A549 (cell line): ENCODE measurements around the gene NPHS1. TPM values are rescaled to one million over a fixed set of nuclear protein-coding genes. Genes with fewer than 3 reads are reported as not detected.

Experiments
- ATAC-seq, 2 experiments: fragments of 200-7000 bp in 1 of 2; fragments of >200 bp in 1 of 2; cut with Nextera tagmentation in 1 of 2; cut with Tn5 transposase in 1 of 2; 3 replicates each; pipeline versions ENCODE4 v1.8.0 to v1.9.1; 2018 to 2020; ENCODE audit warnings: mild to moderate bottlenecking in 1 of 2, moderate library complexity in 1 of 2
- CTCF ChIA-PET: fragments of 300-600 bp; sonication (Branson Sonifier 250); formaldehyde crosslinking; extraction: SDS; loops from one replicate; lab custom pipeline; 2021; ENCODE audit warnings: antibody characterized with exemption, inconsistent platforms; lab: Yijun Ruan, JAX
- POLR2A ChIA-PET: fragments of 350-600 bp; formaldehyde crosslinking; extraction: SDS; loops from one replicate; lab custom pipeline; 2021; ENCODE audit warnings: antibody characterized with exemption, inconsistent platforms; lab: Yijun Ruan, JAX
- DNase-seq, 2 experiments: peaks; one replicate each; pipeline versions ENCODE4 v3.0.0 to v3.0.0-alpha.2; 2011 to 2016; ENCODE audit warnings: low read depth in 1 of 2, low spot score in 1 of 2
- FAIRE-seq: peaks from 2 replicates; lab custom pipeline; 2011; peaks lifted over from hg19 to GRCh38; lab: Jason Lieb, UNC
- H3K27ac ChIP-seq, 2 experiments: fragments of >200 bp; sonication (Bioruptor Twin); formaldehyde crosslinking; 3 replicates each; pipeline ENCODE4 v1.5.1; 2016 to 2017
- H3K4me1 ChIP-seq: fragments of >200 bp; sonication (Bioruptor Twin); formaldehyde crosslinking; 3 replicates; pipeline ENCODE4 v1.6.1; 2016
- H3K4me2 ChIP-seq: fragments of >200 bp; sonication (Bioruptor Twin); formaldehyde crosslinking; 3 replicates; pipeline ENCODE4 v1.6.1; 2016
- H3K4me3 ChIP-seq: fragments of >200 bp; sonication (Bioruptor Twin); formaldehyde crosslinking; 3 replicates; pipeline ENCODE4 v1.5.1; 2016
- H3K9me3 ChIP-seq: fragments of >200 bp; sonication (Bioruptor Twin); formaldehyde crosslinking; 3 replicates; pipeline ENCODE4 v1.6.1; 2016
- ATOH8 ChIP-seq: fragments of 250-450 bp; sonication (Bioruptor Pico); IDR thresholded peaks from 2 replicates; pipeline ENCODE4 v1.5.0; 2020; ENCODE audit warnings: low read depth, mild to moderate bottlenecking, moderate library complexity
- CHD2 ChIP-seq: fragments of 150-350 bp; IDR thresholded peaks from 2 replicates; pipeline ENCODE4 v1.6.1; 2014; ENCODE audit warnings: low read length; ENCODE audit not compliant: partially characterized antibody
- ESRRA ChIP-seq: fragments of 150-350 bp; IDR thresholded peaks from 2 replicates; pipeline ENCODE4 v1.6.1; 2014; ENCODE audit warnings: mild to moderate bottlenecking, low read length, borderline replicate concordance
- FOSB ChIP-seq: fragments of 250-450 bp; sonication (Bioruptor Pico); IDR thresholded peaks from 2 replicates; pipeline ENCODE4 v1.5.0; 2020; ENCODE audit warnings: mild to moderate bottlenecking, moderate library complexity
- FOXS1 ChIP-seq: fragments of 250-450 bp; sonication (Bioruptor Pico); IDR thresholded peaks from 2 replicates; pipeline ENCODE4 v1.5.0; 2020; ENCODE audit warnings: mild to moderate bottlenecking, moderate library complexity
- HEYL ChIP-seq: fragments of 250-450 bp; sonication (Bioruptor Pico); IDR thresholded peaks from 2 replicates; pipeline ENCODE4 v1.8.0; 2021; ENCODE audit warnings: mild to moderate bottlenecking, moderate library complexity
- MAFK ChIP-seq: fragments of 450-650 bp; IDR thresholded peaks from 2 replicates; pipeline ENCODE4 v1.6.1; 2014; ENCODE audit not compliant: partially characterized antibody
- NFE2L2 ChIP-seq: fragments of 150-350 bp; conservative IDR thresholded peaks from 2 replicates; pipeline ENCODE4 v1.6.1; 2014; ENCODE audit warnings: low read length
- PBX3 ChIP-seq: IDR thresholded peaks from 2 replicates; pipeline ENCODE4 v1.6.1; 2012
- POLR2A ChIP-seq: IDR thresholded peaks from 2 replicates; pipeline ENCODE4 v1.6.1; 2012; ENCODE audit warnings: mild to moderate bottlenecking, low read length
- RAD21 ChIP-seq, 2 experiments: fragments of >200 bp in 1 of 2; sonication (Bioruptor Twin) in 1 of 2; formaldehyde crosslinking in 1 of 2; IDR thresholded peaks in 1 of 2; conservative IDR thresholded peaks in 1 of 2; 2 replicates in 1 of 2; 3 replicates in 1 of 2; pipeline ENCODE4 v1.6.1; 2012 to 2018; ENCODE audit warnings: inconsistent platforms in 1 of 2
- SMC3 ChIP-seq: fragments of >200 bp; sonication (Bioruptor Twin); formaldehyde crosslinking; IDR thresholded peaks from 3 replicates; pipeline ENCODE4 v1.6.1; 2018; ENCODE audit warnings: inconsistent platforms
- TFCP2L1 ChIP-seq: fragments of 250-450 bp; sonication (Bioruptor Pico); IDR thresholded peaks from 2 replicates; pipeline ENCODE4 v1.5.0; 2021; ENCODE audit warnings: mild to moderate bottlenecking
- TP53 ChIP-seq: fragments of 250-450 bp; sonication (Bioruptor Pico); IDR thresholded peaks from 2 replicates; pipeline ENCODE4 v1.5.0; 2021; ENCODE audit warnings: mild to moderate bottlenecking, moderate library complexity
- ZC3H11A ChIP-seq: fragments of 450-650 bp; IDR thresholded peaks from 2 replicates; pipeline ENCODE4 v1.6.1; 2014; ENCODE audit warnings: antibody characterized with exemption, mild to moderate bottlenecking
- ZNF302 ChIP-seq: fragments of 250-450 bp; sonication (Bioruptor Pico); IDR thresholded peaks from 2 replicates; pipeline ENCODE4 v1.9.0; 2021; ENCODE audit warnings: inconsistent platforms, mild to moderate bottlenecking, moderate library complexity
- WGBS: methylation state at CpG from one replicate; pipeline ENCODE4 v1.1.6; 2017; ENCODE audit errors: missing lambda C conversion rate; 5-methylcytosine and 5-hydroxymethylcytosine counted together
- polyA plus RNA-seq, 4 experiments: library from polyadenylated mRNA; depleted of rRNA in 3 of 4; stranded (reverse); fragments of >200 nt; fragmentation: RNase III in 1 of 4; extraction: RNeasy Plus Mini Kit Qiagen cat#74134 plus additional on column Dnase treatment in 1 of 4; gene quantifications; 2 replicates in 3 of 4; 3 replicates in 1 of 4; pipeline ENCODE4 v1.2.3, GENCODE V29; 2011 to 2017
- TF ChIP-seq, protein P1 (sequence below): fragments of >200 bp; sonication (Bioruptor Twin); formaldehyde crosslinking; IDR thresholded peaks from 3 replicates; pipeline ENCODE4 v1.5.1; 2016
- TF ChIP-seq, protein P2 (sequence below): fragments of 200-600 bp; sonication (generic); IDR thresholded peaks from 2 replicates; pipeline ENCODE4 v1.6.1; 2016; ENCODE audit warnings: antibody characterized with exemption, mild to moderate bottlenecking, moderate library complexity

The NPHS1 gene
- polyA plus RNA-seq, 2 of the 4 experiments (the other 2 are of a cell fraction) = 0.27 TPM

GRCh38 chr19:35883882-35884281, 31.6 kb upstream of the NPHS1 start:
- DNase-seq = no peak
- Histone ChIP-seq H3K4me2 (no peak overlapping the region), H3K9me3 (no peaks in the 10 kb centered on the region), H3K27ac (no peak overlapping the region), H3K4me1 (peaks cover 7% of the 10 kb centered on the region), H3K4me3 (no peak overlapping the region)
- 7% methylated on average over 2 of the region's 2 CpGs for WGBS
- CTCF ChIA-PET = interaction anchor here (0.6 to 17.6 kb wide), 18 partner anchors 10 to 393 kb away, joined by 3 to 402 read pairs (median 5); partner anchors contain the start of genes APLP1 and THAP8
- POLR2A ChIA-PET = interaction anchor here (0.6 to 0.7 kb wide), 3 partner anchors 11 to 47 kb away, joined by 3 to 5 read pairs (median 3); no protein-coding TSS in a partner anchor
- FAIRE-seq = peak; percentile 87
- TF ChIP-seq HEYL (CRISPR knock-in tag) (no peak), ESRRA (no peak), POLR2A (no peak), ATOH8 (CRISPR knock-in tag) (0 out of 2 replicates have a peak, but pooled peaks have one; percentile 14), TFCP2L1 (CRISPR knock-in tag) (no peak), PBX3 (no peak), RAD21 (conservative IDR thresholded peaks at IDR 0.05 in 1 of 2, IDR thresholded peaks at IDR 0.05 in 1 of 2) (no peak), FOXS1 (CRISPR knock-in tag) (no peak), FOSB (CRISPR knock-in tag) (0 out of 2 replicates have a peak, but pooled peaks have one; percentile 26), TP53 (CRISPR knock-in tag) (no peak)
- TF ChIP-seq, protein P1, sequence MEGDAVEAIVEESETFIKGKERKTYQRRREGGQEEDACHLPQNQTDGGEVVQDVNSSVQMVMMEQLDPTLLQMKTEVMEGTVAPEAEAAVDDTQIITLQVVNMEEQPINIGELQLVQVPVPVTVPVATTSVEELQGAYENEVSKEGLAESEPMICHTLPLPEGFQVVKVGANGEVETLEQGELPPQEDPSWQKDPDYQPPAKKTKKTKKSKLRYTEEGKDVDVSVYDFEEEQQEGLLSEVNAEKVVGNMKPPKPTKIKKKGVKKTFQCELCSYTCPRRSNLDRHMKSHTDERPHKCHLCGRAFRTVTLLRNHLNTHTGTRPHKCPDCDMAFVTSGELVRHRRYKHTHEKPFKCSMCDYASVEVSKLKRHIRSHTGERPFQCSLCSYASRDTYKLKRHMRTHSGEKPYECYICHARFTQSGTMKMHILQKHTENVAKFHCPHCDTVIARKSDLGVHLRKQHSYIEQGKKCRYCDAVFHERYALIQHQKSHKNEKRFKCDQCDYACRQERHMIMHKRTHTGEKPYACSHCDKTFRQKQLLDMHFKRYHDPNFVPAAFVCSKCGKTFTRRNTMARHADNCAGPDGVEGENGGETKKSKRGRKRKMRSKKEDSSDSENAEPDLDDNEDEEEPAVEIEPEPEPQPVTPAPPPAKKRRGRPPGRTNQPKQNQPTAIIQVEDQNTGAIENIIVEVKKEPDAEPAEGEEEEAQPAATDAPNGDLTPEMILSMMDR = no peak
- ATAC-seq = no peak

- no peak overlapping the region for H3K4me3 ChIP-seq
- FAIRE-seq (peak; percentile 97), DNase-seq (peak; percentile 87 to 91), ATAC-seq (peak; percentile 55 to 56; a peak in 4 of 6 replicates)
- no peaks in the 10 kb centered on the region for H3K9me3 ChIP-seq
- H3K4me2 ChIP-seq = no peak overlapping the region
- WGBS = 13% methylated on average over 8 of the region's 8 CpGs
- no peak overlapping the region for H3K27ac ChIP-seq
- TF ChIP-seq ZC3H11A (peak; percentile 100), NFE2L2 (no peak), MAFK (no peak), RAD21 (conservative IDR thresholded peaks at IDR 0.05 in 1 of 2, IDR thresholded peaks at IDR 0.05 in 1 of 2) (peak; percentile 96 to 97), TP53 (CRISPR knock-in tag) (no peak), ZNF302 (no peak), CHD2 (no peak), SMC3 (peak; percentile 98)
- TF ChIP-seq, protein P1 = peak; percentile 98
- TF ChIP-seq, protein P2, sequence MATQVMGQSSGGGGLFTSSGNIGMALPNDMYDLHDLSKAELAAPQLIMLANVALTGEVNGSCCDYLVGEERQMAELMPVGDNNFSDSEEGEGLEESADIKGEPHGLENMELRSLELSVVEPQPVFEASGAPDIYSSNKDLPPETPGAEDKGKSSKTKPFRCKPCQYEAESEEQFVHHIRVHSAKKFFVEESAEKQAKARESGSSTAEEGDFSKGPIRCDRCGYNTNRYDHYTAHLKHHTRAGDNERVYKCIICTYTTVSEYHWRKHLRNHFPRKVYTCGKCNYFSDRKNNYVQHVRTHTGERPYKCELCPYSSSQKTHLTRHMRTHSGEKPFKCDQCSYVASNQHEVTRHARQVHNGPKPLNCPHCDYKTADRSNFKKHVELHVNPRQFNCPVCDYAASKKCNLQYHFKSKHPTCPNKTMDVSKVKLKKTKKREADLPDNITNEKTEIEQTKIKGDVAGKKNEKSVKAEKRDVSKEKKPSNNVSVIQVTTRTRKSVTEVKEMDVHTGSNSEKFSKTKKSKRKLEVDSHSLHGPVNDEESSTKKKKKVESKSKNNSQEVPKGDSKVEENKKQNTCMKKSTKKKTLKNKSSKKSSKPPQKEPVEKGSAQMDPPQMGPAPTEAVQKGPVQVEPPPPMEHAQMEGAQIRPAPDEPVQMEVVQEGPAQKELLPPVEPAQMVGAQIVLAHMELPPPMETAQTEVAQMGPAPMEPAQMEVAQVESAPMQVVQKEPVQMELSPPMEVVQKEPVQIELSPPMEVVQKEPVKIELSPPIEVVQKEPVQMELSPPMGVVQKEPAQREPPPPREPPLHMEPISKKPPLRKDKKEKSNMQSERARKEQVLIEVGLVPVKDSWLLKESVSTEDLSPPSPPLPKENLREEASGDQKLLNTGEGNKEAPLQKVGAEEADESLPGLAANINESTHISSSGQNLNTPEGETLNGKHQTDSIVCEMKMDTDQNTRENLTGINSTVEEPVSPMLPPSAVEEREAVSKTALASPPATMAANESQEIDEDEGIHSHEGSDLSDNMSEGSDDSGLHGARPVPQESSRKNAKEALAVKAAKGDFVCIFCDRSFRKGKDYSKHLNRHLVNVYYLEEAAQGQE = 0 out of 2 replicates have a peak, but pooled peaks have one; percentile 1
- H3K4me1 ChIP-seq = peaks cover 7% of the 10 kb centered on the region
- ChIA-PET CTCF (interaction anchor here (0.6 to 17.6 kb wide), 53 partner anchors 9 to 290 kb away, joined by 3 to 402 read pairs (median 4); partner anchors contain the start of genes APLP1, COX6B1, LIN37 and NFKBID), POLR2A (interaction anchor here (0.6 kb wide), 1 partner anchor 12 kb away, joined by 3 read pairs; no protein-coding TSS in a partner anchor)
Measured at GRCh38 chr19:35882114-35882832, 30.0 kb upstream of the NPHS1 start.
